ENCODE results near the gene HIVEP1.

HIVEP1 gene

DNA sequence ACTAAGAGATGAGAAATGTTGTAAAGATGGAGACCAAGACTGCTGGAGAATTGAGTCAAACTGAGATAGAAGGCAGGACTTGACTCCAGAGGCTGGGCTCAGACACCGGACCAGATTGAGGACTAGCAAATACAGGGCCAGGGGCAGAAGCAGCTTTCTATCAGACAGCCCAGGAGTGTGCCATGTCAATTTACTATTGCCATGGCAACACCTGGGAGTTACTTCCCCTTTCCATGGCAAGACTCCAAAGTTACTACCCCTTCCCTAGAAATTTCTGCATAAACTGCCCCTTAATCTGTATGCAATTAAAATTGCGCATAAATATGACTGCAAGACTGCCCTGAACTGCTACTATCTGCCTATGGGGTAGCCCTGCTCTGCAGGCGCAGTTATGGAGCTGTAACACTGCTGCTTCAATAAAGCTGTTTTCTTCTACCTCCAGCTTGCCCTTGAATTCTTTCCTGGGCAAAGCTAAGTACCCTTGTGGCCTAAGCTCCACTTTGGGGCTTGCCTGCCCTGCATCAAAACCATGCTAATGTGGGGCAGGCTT lies 188.0 kb downstream of the HIVEP1 start:
- no peak for DNase-seq

- no peak for DNase-seq
Observed at GRCh38 chr6:12200761-12201160, 188.6 kb downstream of the HIVEP1 start.

DNA sequence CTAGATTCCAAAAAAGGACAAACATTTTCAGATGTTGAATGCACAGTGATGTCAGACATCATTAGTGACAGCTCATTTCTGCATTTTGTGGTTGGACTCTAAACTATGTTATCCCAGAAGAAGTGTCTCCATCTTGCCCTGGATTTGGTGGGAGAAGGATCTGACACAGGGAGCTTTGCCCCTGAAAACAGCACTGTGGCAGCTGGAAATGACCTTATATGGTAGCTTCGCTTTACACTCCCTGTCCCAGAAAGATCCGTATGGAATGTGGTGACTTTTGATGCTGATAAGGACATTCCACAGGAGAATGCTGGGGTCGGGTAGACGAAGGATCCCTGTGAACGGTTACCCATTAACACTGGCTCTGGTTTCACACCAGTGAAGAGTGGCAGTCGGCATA lies 190.9 kb downstream of the HIVEP1 start:
- DNase-seq: no peak

- DNase-seq: no peak
Observed at GRCh38 chr6:12208190-12208589, 196.1 kb downstream of the HIVEP1 start.

DNA sequence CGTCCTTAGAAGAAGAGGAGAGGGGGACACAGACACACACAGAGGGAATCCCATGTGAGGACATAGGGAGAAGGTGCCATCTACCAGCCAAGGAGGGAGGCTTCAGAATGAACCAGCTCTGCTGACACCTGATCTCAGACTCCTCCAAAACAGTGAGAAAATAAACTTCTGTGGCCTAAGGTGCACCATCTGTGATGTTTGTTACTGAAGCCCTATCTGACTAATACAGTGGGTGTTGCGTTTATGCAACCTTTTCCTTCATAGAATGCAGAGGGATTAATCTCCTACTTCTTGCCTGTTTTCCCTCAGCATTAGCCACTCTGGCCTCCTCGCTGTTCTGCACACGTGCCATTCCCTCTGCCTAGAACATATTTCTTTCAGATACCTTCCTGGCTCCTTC lies 196.6 kb downstream of the HIVEP1 start:
- no peak for DNase-seq
